HG03045 (cell line): ENCODE measurements around the gene SLC16A10.
"Not testable (repeated sequence)": the region's sequence is repeated elsewhere in the genome, so short reads cannot be mapped to it uniquely, and the experiment has no call there.

Experiments used
- ATAC-seq: cut with Tn5 transposase; IDR thresholded peaks from one replicate; pipeline ENCODE4 v1.9.1; 2021; ENCODE audit warnings: mild to moderate bottlenecking, moderate library complexity; ENCODE audit not compliant: unreplicated experiment

Gene SLC16A10

GRCh38 chr6:111184827-111185532 is 97.7 kb downstream of the SLC16A10 start:
- no peak for ATAC-seq

- ATAC-seq: no peak
Observed at GRCh38 chr6:111185954-111186353, 98.7 kb downstream of the SLC16A10 start.

- no peak for ATAC-seq
Observed at GRCh38 chr6:111187874-111188273, 100.6 kb downstream of the SLC16A10 start.

- ATAC-seq: not testable (repeated sequence)
Observed at GRCh38 chr6:111189666-111190210, 102.4 kb downstream of the SLC16A10 start.

GRCh38 chr6:111190637-111191036 is 103.3 kb downstream of the SLC16A10 start:
- no peak for ATAC-seq

- ATAC-seq: not testable (repeated sequence)
Observed at GRCh38 chr6:111191136-111191535, 103.8 kb downstream of the SLC16A10 start.

- ATAC-seq: no peak
Observed at GRCh38 chr6:111192911-111193555, 105.7 kb downstream of the SLC16A10 start.

- ATAC-seq: no peak
Observed at GRCh38 chr6:111195656-111196055, 108.4 kb downstream of the SLC16A10 start.

- no peak for ATAC-seq
Observed at GRCh38 chr6:111198841-111199240, 111.5 kb downstream of the SLC16A10 start.

GRCh38 chr6:111199935-111200334 is 112.6 kb downstream of the SLC16A10 start:
- ATAC-seq: no peak

- ATAC-seq: no peak
Observed at GRCh38 chr6:111200350-111201243, 113.3 kb downstream of the SLC16A10 start.

GRCh38 chr6:111201244-111201554 is 113.9 kb downstream of the SLC16A10 start:
- no peak for ATAC-seq

- ATAC-seq: no peak
Observed at GRCh38 chr6:111201764-111202163, 114.5 kb downstream of the SLC16A10 start.

- ATAC-seq: not testable (repeated sequence)
Observed at GRCh38 chr6:111203539-111203938, 116.2 kb downstream of the SLC16A10 start.

GRCh38 chr6:111204305-111204704 is 117.0 kb downstream of the SLC16A10 start:
- ATAC-seq: no peak

- no peak for ATAC-seq
Observed at GRCh38 chr6:111204881-111205280, 117.6 kb downstream of the SLC16A10 start.

- no peak for ATAC-seq
Observed at GRCh38 chr6:111205502-111205901, 118.2 kb downstream of the SLC16A10 start.

GRCh38 chr6:111207141-111207858 is 120.0 kb downstream of the SLC16A10 start:
- ATAC-seq: no peak

GRCh38 chr6:111208933-111209332 is 121.6 kb downstream of the SLC16A10 start:
- no peak for ATAC-seq

- ATAC-seq: no peak
Observed at GRCh38 chr6:111210194-111210728, 123.0 kb downstream of the SLC16A10 start.
